CD4-positive, alpha-beta T cell treated with Interleukin-21 for 1 hour (primary cell): ENCODE measurements around the gene ABAT.
"Not testable (repeated sequence)": the region's sequence is repeated elsewhere in the genome, so short reads cannot be mapped to it uniquely, and the experiment has no call there.

Experiments used
- DNase-seq: peaks from one replicate; pipeline ENCODE4 v3.0.0-alpha.2; 2020

ABAT gene

GRCh38 chr16:8751481-8752311 is 77.3 kb downstream of the ABAT start:
- DNase-seq, result no peak

- DNase-seq, result no peak
These were observed 78.3 kb downstream of the ABAT start for GRCh38 chr16:8752706-8753105.

GRCh38 chr16:8753416-8754054 is 79.1 kb downstream of the ABAT start:
- no peak for DNase-seq

DNA sequence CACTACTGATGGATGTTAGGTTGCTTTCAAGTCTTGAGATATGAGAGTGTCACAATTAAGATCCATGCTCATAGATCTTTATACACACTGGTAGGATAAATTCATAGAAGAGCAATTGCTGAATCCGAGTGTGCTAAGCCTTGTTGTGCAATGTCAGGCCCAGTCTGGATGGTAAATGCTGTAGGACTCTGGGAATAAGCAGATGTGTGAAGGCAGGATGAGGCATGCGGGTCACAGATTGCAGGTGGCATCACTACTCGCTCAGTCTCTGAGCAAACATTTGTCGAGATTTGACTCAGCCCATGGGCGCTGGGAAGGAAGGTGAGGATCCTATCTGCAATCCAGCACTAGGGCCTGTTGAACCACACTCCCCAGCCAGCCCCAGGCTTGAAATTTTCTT is 82.3 kb downstream of the ABAT start:
- DNase-seq, result no peak

GRCh38 chr16:8758022-8758421 is 83.6 kb downstream of the ABAT start:
- no peak for DNase-seq

DNA sequence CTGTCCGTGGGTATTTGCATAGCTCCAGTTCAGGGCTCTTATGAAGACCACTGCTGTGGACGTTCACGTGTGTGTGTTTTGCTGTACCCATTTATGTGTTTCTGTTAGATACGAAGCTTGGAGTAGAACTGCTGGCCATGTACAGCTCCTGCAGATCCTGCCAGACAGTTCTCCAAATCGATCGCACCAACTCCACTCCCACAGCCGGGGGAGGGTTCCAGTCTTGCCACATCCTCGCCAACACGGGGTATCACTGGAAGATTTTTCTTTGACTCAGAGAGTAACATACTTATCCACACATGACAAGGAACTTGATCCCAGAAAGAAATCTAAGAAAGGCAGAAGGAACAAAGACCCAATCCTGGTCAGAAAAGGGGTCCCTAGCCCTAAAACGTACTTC is 85.6 kb downstream of the ABAT start:
- DNase-seq, result no peak

DNA sequence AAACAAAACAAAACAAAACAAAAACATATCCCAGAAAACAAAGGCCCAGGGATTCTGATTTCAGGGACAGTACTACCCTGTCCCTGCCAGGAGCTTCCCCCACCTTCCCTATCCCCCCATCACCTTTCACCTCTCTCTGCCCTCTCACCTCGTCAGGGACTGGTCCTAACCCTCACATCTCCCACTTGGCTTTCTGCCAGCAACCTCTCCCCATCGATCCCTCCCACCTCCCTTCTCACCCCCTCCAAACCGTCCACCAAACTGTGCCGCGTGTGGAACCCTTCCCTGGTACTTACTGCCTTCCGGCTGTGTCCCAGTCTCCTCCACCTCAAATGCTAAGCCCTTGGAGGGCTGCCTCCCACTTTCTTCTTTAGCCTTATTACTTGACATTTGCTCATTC is 86.7 kb downstream of the ABAT start:
- DNase-seq, result no peak

GRCh38 chr16:8762254-8762653 is 87.8 kb downstream of the ABAT start:
- DNase-seq, result no peak

DNA sequence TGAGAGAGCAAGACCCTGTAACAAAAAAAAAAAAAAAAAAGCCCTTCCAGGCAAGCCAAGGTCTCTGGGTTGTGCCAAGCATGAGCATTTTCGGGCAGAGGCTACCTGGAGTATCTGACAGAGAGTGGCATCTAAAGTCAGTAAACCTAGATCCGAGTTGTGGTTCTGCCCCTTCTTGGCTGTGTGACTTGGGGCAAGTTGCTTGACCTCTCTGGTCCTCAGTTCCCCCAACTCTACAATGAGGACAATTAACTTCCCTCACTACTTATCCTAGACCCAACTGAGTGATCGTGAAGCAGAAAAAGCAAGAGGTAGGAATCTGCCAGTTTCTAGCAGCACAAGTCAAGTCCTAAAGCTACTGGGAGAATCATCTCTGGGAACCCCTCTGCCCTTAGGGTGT is 88.7 kb downstream of the ABAT start:
- no peak for DNase-seq

DNA sequence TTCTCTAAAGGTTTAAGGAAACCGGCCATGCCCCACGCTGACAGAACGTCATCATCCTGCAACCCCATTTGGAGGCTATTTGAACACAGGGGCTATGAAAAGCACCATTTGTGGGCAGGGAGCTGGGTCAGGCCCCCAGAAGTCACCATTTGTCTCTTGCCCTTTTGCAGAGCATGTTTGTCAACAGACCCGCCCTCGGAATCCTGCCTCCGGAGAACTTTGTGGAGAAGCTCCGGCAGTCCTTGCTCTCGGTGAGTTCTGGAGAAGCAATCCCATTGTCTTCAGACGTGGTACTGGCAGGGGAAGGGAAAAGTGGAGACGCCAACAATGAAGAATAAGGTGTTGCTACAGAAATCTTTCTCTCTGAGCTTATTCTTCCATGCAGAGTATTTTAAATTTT is 89.5 kb downstream of the ABAT start:
- DNase-seq, result no peak

DNA sequence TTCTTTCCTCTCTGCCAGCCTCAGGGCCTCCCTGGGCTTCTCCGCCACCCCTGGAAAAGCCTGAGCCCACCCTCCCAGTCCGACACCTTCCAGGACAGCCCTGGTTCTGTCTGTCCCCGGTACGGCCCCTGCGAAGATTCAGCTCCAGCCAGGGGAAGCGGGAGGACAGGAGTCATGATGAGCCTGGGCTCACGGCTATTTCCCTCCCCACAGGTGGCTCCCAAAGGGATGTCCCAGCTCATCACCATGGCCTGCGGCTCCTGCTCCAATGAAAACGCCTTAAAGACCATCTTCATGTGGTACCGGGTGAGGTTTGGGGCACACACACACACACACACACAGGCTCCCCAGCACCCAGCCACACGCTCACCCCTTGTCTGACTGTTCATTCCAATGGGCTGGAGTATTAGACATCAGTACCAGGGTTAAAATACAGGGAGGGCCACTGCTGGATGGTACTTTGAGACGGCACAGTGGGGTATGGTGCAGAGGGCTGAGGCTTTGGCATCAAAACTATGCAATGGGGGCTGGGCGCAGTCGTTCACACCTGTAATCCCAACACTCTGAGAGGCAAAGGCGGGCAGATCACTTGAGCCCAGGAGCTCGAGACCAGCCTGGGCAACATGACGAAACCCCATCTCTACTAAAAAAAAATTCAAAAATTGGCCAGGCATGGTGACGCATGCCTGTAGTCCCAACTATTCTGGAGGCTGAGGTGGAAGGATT is 90.3 kb downstream of the ABAT start:
- DNase-seq, result no peak

DNA sequence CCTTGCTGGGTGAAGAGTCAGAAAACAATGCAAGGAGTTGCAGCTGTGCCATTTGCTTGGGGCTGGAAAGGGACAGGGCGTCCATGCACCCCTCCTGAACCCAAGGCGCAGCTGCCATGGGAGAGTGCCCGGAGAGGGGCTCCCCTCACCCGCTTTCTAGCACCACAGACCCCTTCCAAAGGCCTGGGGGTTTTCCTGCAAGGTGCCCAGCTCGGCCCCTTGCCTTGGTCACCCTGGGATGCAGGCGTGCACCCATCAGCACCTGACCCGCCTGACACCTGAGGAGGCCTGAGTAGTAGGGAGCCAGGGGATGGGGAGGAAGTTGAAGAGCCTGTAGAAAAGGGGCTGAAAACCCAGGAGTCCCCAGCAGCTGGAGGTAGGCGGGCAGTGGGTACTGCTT is 92.8 kb downstream of the ABAT start:
- DNase-seq, result no peak

DNA sequence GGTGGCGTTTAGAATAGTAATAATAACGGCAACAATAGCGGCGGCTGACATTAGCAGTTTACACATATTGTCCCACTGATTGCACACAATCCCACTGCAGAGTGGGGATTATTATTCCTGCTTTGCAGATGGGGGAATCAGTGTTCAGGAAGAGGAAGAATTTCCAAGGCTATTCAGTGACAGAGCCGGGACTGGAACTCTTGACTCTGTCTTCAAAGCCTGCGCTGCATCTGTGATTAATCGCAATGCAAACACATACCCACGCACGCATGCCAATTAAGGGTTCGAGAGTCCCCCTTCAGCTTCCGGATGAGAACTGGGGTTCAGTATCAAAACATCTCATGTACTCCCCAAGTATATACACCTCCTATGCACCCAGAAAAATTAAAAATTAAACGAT is 93.9 kb downstream of the ABAT start:
- DNase-seq, result no peak

- DNase-seq, result no peak
These were observed 94.3 kb downstream of the ABAT start for GRCh38 chr16:8768692-8769091.

GRCh38 chr16:8773537-8773936 is 99.1 kb downstream of the ABAT start:
- no peak for DNase-seq

DNA sequence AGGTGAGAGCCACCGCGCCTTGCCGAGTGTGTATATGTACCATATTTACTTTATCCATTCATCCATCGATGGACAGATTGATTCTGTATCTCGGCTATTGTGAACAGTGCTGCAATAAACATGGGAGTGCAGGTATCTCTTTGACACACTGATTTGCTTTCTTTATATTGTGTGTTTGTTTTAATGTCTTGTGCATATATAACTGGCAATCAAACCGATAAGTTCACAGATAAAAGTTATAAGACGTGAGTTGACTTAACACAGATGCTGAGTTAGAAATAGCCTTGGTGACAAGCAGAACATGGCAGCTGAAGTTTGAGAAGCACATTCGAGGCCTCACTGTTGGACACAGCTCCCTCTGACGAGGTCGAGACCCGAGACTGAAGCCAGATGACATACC is 99.8 kb downstream of the ABAT start:
- DNase-seq, result no peak

DNA sequence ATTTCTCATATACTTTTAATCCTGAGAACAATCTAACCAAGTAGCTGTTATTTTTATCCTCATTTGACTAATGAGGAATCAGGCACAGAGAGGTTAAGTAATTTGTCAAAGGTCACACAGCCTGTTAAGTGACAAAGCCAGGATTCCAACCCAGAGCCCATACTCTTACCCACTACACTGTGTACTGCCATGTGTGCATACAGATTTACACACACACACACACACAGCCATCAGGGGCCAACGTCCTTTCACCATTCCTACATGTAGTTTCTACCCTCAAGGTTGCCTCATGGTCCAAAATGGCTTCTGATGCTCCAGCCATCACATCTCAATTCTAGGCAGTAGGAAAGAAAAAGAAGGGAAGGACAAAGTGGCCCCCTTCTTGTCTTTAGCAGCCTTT is 100.9 kb downstream of the ABAT start:
- DNase-seq, result no peak

DNA sequence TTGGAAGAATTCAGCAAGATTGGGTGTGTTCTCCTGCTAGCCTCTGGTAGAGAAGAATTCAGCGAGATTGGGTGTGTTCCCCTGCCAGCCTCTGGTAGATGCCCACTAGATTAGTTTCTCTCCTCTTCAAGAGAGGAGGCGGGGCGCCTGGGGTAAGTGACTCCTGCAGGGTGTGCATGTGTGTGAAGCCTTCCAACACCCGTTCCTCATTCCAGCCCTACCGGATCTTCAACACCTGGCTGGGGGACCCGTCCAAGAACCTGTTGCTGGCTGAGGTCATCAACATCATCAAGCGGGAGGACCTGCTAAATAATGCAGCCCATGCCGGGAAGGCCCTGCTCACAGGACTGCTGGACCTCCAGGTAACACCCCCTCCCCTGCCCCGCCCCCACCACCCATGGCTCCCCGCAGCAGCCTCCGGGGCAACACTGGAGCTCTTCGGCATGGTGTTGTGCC is 101.7 kb downstream of the ABAT start:
- no peak for DNase-seq

- no peak for DNase-seq
These were observed 102.8 kb downstream of the ABAT start for GRCh38 chr16:8777217-8777616.

GRCh38 chr16:8781797-8782196 is 107.4 kb downstream of the ABAT start:
- no peak for DNase-seq

- no peak for DNase-seq
These were observed 108.3 kb downstream of the ABAT start for GRCh38 chr16:8782673-8783072.

- no peak for DNase-seq
These were observed 111.0 kb downstream of the ABAT start for GRCh38 chr16:8785408-8785807.

GRCh38 chr16:8786316-8786715 is 111.9 kb downstream of the ABAT start:
- DNase-seq, result not testable (repeated sequence)

- DNase-seq, result no peak
These were observed 114.3 kb downstream of the ABAT start for GRCh38 chr16:8788578-8789172.
